ENCODE data around the gene CCR5. TPM values are rescaled to one million over a fixed set of nuclear protein-coding genes. Genes with fewer than 3 reads are reported as not detected.

CCR5 gene
- total and polyA plus RNA-seq, 9 of the 15 experiments (the other 6 are each of a cell fraction or from before 2014, with no cell fraction given): not detected

DNA sequence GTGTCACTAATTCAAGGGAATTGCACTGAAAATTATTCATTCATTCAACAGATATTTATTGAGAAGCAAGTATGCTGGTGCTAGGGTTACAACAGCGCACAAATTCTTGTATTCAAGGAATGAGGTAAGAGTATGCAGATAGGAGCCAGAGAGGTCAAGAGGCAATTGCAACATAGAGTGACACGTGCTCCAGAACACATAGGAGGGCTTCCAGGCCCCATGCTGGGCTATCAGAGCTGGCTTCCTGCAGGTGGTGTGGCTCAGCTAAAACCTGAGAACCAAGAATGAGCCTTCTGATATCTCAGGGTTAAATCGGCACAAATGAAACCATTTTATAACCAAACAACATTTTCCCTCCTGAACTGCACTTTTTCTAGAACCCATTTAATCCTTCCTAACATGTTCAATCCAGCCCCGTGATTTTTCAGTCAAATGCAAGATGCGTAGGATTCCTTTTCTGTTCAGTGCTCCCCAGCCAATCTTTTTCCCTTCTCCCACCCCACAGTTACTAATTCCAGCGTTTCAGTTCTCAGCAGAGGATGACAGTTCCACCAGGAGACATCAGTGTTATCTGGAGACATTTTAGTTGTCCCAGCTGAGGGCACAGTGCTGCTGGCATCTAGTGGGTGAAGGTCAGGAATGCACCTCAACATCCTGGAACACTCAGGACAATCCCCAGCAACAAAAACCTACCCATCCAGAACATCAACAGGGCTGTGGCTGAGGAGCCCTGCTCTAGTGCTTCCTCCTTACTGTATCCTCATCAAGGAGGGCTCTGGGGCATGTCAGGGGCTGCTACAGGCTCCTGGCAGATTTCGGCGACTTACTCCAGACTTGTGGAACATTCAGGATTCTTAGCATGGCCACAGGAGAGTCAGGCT, 23.0 kb downstream of the CCR5 start (continued):
- TF ChIP-seq, protein P1, sequence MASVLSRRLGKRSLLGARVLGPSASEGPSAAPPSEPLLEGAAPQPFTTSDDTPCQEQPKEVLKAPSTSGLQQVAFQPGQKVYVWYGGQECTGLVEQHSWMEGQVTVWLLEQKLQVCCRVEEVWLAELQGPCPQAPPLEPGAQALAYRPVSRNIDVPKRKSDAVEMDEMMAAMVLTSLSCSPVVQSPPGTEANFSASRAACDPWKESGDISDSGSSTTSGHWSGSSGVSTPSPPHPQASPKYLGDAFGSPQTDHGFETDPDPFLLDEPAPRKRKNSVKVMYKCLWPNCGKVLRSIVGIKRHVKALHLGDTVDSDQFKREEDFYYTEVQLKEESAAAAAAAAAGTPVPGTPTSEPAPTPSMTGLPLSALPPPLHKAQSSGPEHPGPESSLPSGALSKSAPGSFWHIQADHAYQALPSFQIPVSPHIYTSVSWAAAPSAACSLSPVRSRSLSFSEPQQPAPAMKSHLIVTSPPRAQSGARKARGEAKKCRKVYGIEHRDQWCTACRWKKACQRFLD (CRISPR knock-in tag; IDR thresholded peaks at IDR 0.05): peak; percentile 33; the same call in 1 of the 2 replicates
- TF ChIP-seq SMARCE1 (IDR thresholded peaks at IDR 0.05) (0 out of 2 replicates have a peak, but pooled peaks have one; percentile 24), EP400 (IDR thresholded peaks at IDR 0.05) (peak; percentile 58), RB1 (IDR thresholded peaks at IDR 0.05; ENCODE audit: low read depth) (no peak), ATF1 (CRISPR knock-in tag; IDR thresholded peaks at IDR 0.05) (no peak), ATF1 (tag; IDR thresholded peaks at IDR 0.05) (0 out of 2 replicates have a peak, but pooled peaks have one; percentile 11), ARNT (IDR thresholded peaks at IDR 0.05) (peak in 1 of 2 experiments; percentile 93; a peak in 2 of 4 replicates), CTBP1 (IDR thresholded peaks at IDR 0.05; ENCODE audit: borderline replicate concordance) (peak; percentile 27; the same call in 1 of the 2 replicates), ZFP36 (IDR thresholded peaks at IDR 0.05; ENCODE audit: low read depth, low read length, partially characterized antibody) (peak; percentile 96), SMARCA4 (IDR thresholded peaks at IDR 0.05) (peak; percentile 37; the same call in 1 of the 2 replicates), ZNF717 (CRISPR knock-in tag; IDR thresholded peaks at IDR 0.05) (no peak), MEIS2 (IDR thresholded peaks at IDR 0.05; ENCODE audit: partially characterized antibody) (peak; percentile 8)
- TF ChIP-seq, protein P2, sequence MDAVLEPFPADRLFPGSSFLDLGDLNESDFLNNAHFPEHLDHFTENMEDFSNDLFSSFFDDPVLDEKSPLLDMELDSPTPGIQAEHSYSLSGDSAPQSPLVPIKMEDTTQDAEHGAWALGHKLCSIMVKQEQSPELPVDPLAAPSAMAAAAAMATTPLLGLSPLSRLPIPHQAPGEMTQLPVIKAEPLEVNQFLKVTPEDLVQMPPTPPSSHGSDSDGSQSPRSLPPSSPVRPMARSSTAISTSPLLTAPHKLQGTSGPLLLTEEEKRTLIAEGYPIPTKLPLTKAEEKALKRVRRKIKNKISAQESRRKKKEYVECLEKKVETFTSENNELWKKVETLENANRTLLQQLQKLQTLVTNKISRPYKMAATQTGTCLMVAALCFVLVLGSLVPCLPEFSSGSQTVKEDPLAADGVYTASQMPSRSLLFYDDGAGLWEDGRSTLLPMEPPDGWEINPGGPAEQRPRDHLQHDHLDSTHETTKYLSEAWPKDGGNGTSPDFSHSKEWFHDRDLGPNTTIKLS (IDR thresholded peaks at IDR 0.05; ENCODE audit: borderline replicate concordance, low read depth): peak; percentile 37; the same call in 1 of the 2 replicates
- TF ChIP-seq, protein P3, sequence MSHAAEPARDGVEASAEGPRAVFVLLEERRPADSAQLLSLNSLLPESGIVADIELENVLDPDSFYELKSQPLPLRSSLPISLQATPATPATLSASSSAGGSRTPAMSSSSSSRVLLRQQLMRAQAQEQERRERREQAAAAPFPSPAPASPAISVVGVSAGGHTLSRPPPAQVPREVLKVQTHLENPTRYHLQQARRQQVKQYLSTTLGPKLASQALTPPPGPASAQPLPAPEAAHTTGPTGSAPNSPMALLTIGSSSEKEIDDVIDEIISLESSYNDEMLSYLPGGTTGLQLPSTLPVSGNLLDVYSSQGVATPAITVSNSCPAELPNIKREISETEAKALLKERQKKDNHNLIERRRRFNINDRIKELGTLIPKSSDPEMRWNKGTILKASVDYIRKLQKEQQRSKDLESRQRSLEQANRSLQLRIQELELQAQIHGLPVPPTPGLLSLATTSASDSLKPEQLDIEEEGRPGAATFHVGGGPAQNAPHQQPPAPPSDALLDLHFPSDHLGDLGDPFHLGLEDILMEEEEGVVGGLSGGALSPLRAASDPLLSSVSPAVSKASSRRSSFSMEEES (CRISPR knock-in tag; IDR thresholded peaks at IDR 0.05): no peak
- TF ChIP-seq, protein P4, sequence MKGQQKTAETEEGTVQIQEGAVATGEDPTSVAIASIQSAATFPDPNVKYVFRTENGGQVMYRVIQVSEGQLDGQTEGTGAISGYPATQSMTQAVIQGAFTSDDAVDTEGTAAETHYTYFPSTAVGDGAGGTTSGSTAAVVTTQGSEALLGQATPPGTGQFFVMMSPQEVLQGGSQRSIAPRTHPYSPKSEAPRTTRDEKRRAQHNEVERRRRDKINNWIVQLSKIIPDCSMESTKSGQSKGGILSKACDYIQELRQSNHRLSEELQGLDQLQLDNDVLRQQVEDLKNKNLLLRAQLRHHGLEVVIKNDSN (CRISPR knock-in tag; IDR thresholded peaks at IDR 0.05): peak; percentile 68
- TF ChIP-seq, protein P5, sequence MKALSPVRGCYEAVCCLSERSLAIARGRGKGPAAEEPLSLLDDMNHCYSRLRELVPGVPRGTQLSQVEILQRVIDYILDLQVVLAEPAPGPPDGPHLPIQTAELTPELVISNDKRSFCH (CRISPR knock-in tag; IDR thresholded peaks at IDR 0.05): no peak
- TF ChIP-seq, protein P5 (tag; IDR thresholded peaks at IDR 0.05): no peak

All from K562 (cell line).